ENCODE data around the gene GOLIM4. TPM values are rescaled to one million over a fixed set of nuclear protein-coding genes. Genes with fewer than 3 reads are reported as not detected.

The GOLIM4 gene
- total RNA-seq, 1 donor from 2014 or later = 74.8 TPM

GRCh38 chr3:168054447-168054846 is 41.3 kb downstream of the GOLIM4 start:
- H3K4me1 ChIP-seq = peaks cover 51% of the 10 kb centered on the region
- intact Hi-C loops (cut with micrococcal nuclease) = no loop called here
- DNase-seq = no peak

DNA sequence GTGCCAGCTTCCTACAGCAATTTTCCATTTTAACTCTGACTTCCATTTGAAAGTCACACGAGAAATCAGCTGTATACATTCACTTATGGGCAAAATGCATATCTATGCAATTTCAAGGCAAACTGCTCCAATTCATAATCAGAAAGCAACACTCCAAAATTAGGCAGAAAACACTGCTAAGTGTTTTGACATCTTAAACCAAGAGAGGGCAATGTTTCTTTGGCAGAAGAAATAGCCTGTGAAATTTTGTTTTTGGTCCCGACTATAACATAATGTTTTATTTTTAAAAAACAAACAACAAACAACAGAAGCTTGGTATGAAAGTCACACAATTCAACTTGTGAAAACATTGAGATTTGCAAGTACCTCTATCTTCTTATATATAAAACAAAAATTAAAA is 42.6 kb downstream of the GOLIM4 start:
- Histone ChIP-seq H3K4me3 (peak overlapping the region; percentile 53), H3K36me3 (no peaks in the 10 kb centered on the region), H3K4me1 (peaks cover 57% of the 10 kb centered on the region), H3K27ac (replicated peaks) (peak overlapping the region; percentile 71), H3K9me3 (replicated peaks) (peaks cover 5% of the 10 kb centered on the region), H3K27me3 (ENCODE audit: low read depth) (no peaks in the 10 kb centered on the region)
- peak; percentile 34 for TF ChIP-seq CTCF (IDR thresholded peaks at IDR 0.05; ENCODE audit: borderline replicate concordance)
- DNase-seq = no peak
- intact Hi-C loops (cut with micrococcal nuclease) = no loop called here

More at GRCh38 chr3:168054447-168054846, 41.3 kb downstream of the GOLIM4 start:
- TF ChIP-seq CTCF (IDR thresholded peaks at IDR 0.05; ENCODE audit: borderline replicate concordance) = no peak
- Histone ChIP-seq H3K27ac (replicated peaks) (no peak overlapping the region), H3K4me3 (no peak overlapping the region), H3K27me3 (ENCODE audit: low read depth) (no peaks in the 10 kb centered on the region), H3K36me3 (no peaks in the 10 kb centered on the region), H3K9me3 (replicated peaks) (peaks cover 5% of the 10 kb centered on the region)

DNA sequence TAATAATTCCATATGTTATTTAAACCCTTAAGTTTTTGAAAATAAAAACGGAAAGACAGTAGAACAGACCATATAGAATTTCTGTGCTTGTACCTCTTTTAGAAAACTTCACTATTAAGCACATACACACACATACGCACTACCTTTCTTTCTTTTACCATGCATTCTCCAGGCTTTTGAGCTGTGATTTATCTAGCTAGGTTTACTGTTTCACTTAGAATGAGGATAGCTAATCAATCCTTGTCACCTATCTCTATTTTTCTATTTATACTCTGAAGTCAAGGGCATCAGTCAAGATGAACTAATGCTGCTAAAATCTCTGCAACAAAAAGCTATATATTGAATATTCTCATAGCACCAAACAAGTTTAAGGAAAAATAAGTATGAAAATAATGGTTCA is 43.2 kb downstream of the GOLIM4 start:
- Histone ChIP-seq H3K9me3 (replicated peaks) (peaks cover 5% of the 10 kb centered on the region), H3K27me3 (ENCODE audit: low read depth) (no peaks in the 10 kb centered on the region), H3K4me1 (peaks cover 57% of the 10 kb centered on the region), H3K4me3 (peak overlapping the region; percentile 53), H3K36me3 (no peaks in the 10 kb centered on the region), H3K27ac (replicated peaks) (peak overlapping the region; percentile 71)
- no peak for DNase-seq
- intact Hi-C loops (cut with micrococcal nuclease) = no loop called here
- TF ChIP-seq CTCF (IDR thresholded peaks at IDR 0.05; ENCODE audit: borderline replicate concordance) = no peak

GRCh38 chr3:168051531-168052471 is 43.9 kb downstream of the GOLIM4 start:
- Histone ChIP-seq H3K9me3 (replicated peaks) (peaks cover 5% of the 10 kb centered on the region), H3K4me1 (peaks cover 60% of the 10 kb centered on the region), H3K27ac (replicated peaks) (peak overlapping the region; percentile 71), H3K4me3 (peak overlapping the region; percentile 53), H3K27me3 (ENCODE audit: low read depth) (no peaks in the 10 kb centered on the region), H3K36me3 (no peaks in the 10 kb centered on the region)
- no peak for DNase-seq
- no peak for TF ChIP-seq CTCF (IDR thresholded peaks at IDR 0.05; ENCODE audit: borderline replicate concordance)
- intact Hi-C loops (cut with micrococcal nuclease) = no loop called here

DNA sequence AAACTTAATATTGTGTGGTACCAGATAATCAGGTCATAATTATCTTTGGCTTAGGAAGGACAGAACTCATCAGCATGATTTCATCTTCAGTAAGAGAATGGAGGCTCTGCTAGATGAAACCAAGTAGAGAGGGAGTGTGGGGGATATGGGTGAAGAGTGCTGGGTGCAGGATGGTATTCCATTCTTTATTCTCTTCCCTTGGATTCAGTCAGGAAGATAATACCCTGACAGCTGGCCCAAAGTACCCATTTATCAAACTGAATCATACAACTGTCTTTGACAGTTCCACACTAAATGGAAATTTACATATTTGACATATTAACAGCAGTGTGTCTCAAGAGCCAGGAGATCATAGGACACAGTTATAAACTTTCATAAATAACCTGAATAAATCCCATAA is 44.7 kb downstream of the GOLIM4 start:
- no peak for DNase-seq
- Histone ChIP-seq H3K36me3 (no peaks in the 10 kb centered on the region), H3K4me1 (peaks cover 60% of the 10 kb centered on the region), H3K27me3 (ENCODE audit: low read depth) (no peaks in the 10 kb centered on the region), H3K4me3 (peak overlapping the region; percentile 53), H3K27ac (replicated peaks) (peak overlapping the region; percentile 71), H3K9me3 (replicated peaks) (peaks cover 5% of the 10 kb centered on the region)
- intact Hi-C loops (cut with micrococcal nuclease) = no loop called here
- TF ChIP-seq CTCF (IDR thresholded peaks at IDR 0.05; ENCODE audit: borderline replicate concordance) = no peak

Measured in left ventricle myocardium inferior (tissue), 1 donor.